Gastroesophageal sphincter (tissue), 4 donors: ENCODE results near the gene CENPN. TPM values are rescaled to one million over a fixed set of nuclear protein-coding genes. Genes with fewer than 3 reads are reported as not detected.

ENCODE experiments used
- ATAC-seq: fragments of 150-250 bp; one replicate; pipeline ENCODE4 v1.9.1; 2016; ENCODE audit warnings: mild to moderate bottlenecking, moderate library complexity
- H3K27ac ChIP-seq, 4 donors: fragments of 200-600 bp; sonication (generic) in 3 of 4; 1 replicate in 3 of 4; 2 replicates in 1 of 4; pipeline ENCODE4 v1.5.1; 2016 to 2019
- H3K27me3 ChIP-seq: fragments of 200-600 bp; sonication (generic); one replicate; pipeline ENCODE4 v1.5.1; 2019
- H3K36me3 ChIP-seq, 2 donors: fragments of 200-600 bp; sonication (generic); one replicate each; pipeline ENCODE4 v1.5.1; 2019; ENCODE audit warnings: control low read depth in 1 of 2
- H3K4me1 ChIP-seq, 3 donors: fragments of 200-600 bp; sonication (generic); 1 replicate in 2 of 3; 2 replicates in 1 of 3; pipeline ENCODE4 v1.5.1; 2016 to 2019; ENCODE audit warnings: control low read depth in 2 of 3
- H3K4me3 ChIP-seq, 2 donors: fragments of 200-600 bp; sonication (generic); one replicate each; pipeline ENCODE4 v1.5.1; 2019; ENCODE audit warnings: mild to moderate bottlenecking in 1 of 2, moderate library complexity in 1 of 2
- H3K9me3 ChIP-seq, 3 donors: fragments of 200-600 bp; sonication (generic); one replicate each; pipeline ENCODE4 v1.5.1; 2017 to 2019; ENCODE audit warnings: control low read depth in 2 of 3
- CTCF ChIP-seq, 4 experiments: fragments of 200-600 bp in 2 of 4; fragments of 450-650 bp in 2 of 4; sonication (generic) in 1 of 4; IDR thresholded peaks; one replicate each; pipeline ENCODE4 v1.5.1; 2017 to 2019; ENCODE audit warnings: antibody characterized with exemption in 4 of 4, mild to moderate bottlenecking in 2 of 4, moderate library complexity in 2 of 4
- EP300 ChIP-seq: sonication (generic); formaldehyde crosslinking; IDR thresholded peaks from one replicate; pipeline ENCODE4 v1.6.1; 2017; ENCODE audit warnings: antibody characterized with exemption, mild to moderate bottlenecking
- POLR2A ChIP-seq, 2 donors: fragments of 450-650 bp; IDR thresholded peaks; one replicate each; pipeline ENCODE4 v1.6.1; 2017; ENCODE audit warnings: antibody characterized with exemption in 2 of 2, mild to moderate bottlenecking in 2 of 2, moderate library complexity in 1 of 2
- POLR2AphosphoS5 ChIP-seq: sonication (generic); formaldehyde crosslinking; IDR thresholded peaks from one replicate; pipeline ENCODE4 v1.6.1; 2017; ENCODE audit warnings: antibody characterized with exemption
- WGBS, 2 donors: methylation state at CpG; one replicate each; pipeline ENCODE4 v1.1.5; 2018; ENCODE audit warnings: low coverage in 1 of 2; 5-methylcytosine and 5-hydroxymethylcytosine counted together
- total RNA-seq, 4 donors: library from RNA; depleted of rRNA; stranded (reverse); fragments of >200 nt; gene quantifications; one replicate each; pipeline ENCODE4 v1.1.0, GENCODE V29; 2016

The CENPN gene
- total RNA-seq, 4 donors from 2014 or later = 4.3 to 8.4 (median 6.5) TPM

DNA sequence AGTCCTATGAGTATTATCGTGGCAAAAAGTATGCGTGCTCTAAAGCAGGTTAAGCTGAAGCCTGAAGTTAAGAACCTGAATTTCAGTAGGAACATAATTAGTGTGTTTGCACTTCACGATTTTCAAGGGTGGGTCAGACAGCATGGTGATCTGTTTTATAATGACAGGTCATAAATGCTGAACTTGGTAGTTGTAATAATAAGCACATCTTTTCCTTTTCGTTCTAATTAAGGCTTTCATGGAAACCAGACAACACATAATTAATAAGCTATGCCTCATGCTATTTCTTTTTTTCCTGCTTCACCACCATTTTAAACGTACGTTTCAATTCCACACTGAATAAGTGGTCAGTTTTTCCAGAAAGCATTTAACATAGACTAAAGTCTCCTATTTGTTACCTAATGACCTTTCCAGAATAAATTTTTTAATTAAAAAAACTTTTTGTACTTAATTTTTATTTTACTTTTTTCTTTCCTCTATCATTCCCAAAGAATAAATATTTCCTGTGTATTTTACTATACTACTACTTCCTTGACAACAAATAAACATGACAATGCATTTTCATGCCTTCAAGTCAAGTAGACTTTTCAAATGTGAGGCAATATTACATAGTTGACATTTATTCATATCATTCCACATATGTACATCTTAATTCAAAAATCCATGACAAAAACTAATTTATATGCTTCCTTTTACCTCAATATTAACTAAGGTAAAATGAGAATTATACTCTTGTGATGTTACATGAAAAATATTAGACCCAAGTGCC is 22.7 kb upstream of the CENPN start:
- Histone ChIP-seq H3K4me3 (no peak overlapping the region), H3K4me1 (peaks cover 3 to 16% (median 3%) of the 10 kb centered on the region in 3 donors), H3K27ac (no peak overlapping the region), H3K36me3 (peaks cover 0 to 8% of the 10 kb centered on the region in 2 donors), H3K9me3 (no peaks in the 10 kb centered on the region), H3K27me3 (no peaks in the 10 kb centered on the region)
- no peak for TF ChIP-seq POLR2A (IDR thresholded peaks at IDR 0.05)
- no peak for TF ChIP-seq POLR2AphosphoS5
- TF ChIP-seq CTCF (IDR thresholded peaks at IDR 0.05) = no peak
- TF ChIP-seq EP300 = no peak
- ATAC-seq = no peak
- 81 to 86% methylated on average over 5 to 6 of the region's 6 CpGs for WGBS, 2 donors

DNA sequence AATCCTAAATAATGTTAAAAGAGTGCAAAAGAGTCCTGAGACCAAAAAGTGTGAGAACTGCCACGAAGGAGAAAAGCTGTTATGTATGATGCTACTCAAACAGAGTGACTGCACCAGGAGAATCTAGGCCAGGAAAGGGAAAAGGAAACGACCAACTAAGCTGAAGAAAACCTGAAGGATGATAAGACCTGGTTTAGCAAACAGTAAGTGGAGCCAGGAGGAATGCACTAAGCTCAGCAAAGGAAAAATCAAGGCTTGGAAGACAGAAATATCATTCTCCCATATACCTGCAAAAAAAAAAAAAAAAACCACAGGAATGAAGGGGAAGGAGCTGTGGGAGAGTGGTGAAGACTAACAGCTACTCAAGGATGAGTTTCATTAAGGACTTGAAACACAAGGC is 21.4 kb upstream of the CENPN start:
- no peaks in the 10 kb centered on the region for H3K27me3 ChIP-seq
- 33 to 62% methylated on average over 2 of the region's 2 CpGs for WGBS, 2 donors
- H3K4me1 ChIP-seq = peaks cover 3 to 14% (median 3%) of the 10 kb centered on the region in 3 donors
- no peak for TF ChIP-seq EP300
- no peak for TF ChIP-seq POLR2AphosphoS5
- no peak for TF ChIP-seq CTCF (IDR thresholded peaks at IDR 0.05)
- no peak for TF ChIP-seq POLR2A (IDR thresholded peaks at IDR 0.05)
- H3K36me3 ChIP-seq = no peaks in the 10 kb centered on the region
- no peaks in the 10 kb centered on the region for H3K9me3 ChIP-seq
- no peak for ATAC-seq
- no peak overlapping the region for H3K4me3 ChIP-seq
- H3K27ac ChIP-seq = no peak overlapping the region

DNA sequence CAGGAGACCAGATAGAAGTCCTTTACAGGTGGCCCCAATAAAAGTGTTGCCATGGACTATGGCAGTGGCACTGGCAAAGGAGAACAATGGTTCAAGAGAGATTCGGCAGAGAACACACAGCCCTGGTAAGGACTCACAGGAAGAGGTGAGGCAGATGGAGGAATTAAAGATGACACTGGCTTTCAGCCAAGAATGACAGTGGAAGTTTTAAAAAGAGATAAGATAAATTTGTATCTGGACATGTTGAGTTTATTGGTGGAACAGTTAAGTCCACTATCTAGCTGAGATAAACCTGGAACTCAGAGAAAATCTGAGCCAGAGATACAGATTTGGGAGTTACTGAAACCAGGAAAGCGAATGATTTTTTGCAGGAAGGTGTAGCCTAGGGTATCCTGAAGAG is 20.5 kb upstream of the CENPN start:
- no peak for TF ChIP-seq CTCF (IDR thresholded peaks at IDR 0.05)
- TF ChIP-seq EP300 = no peak
- TF ChIP-seq POLR2A (IDR thresholded peaks at IDR 0.05) = no peak
- no peak for TF ChIP-seq POLR2AphosphoS5
- H3K36me3 ChIP-seq = peaks cover 0 to 6% of the 10 kb centered on the region in 2 donors
- H3K9me3 ChIP-seq = no peaks in the 10 kb centered on the region
- 64 to 72% methylated on average over 2 of the region's 2 CpGs for WGBS, 2 donors
- no peak for ATAC-seq
- peaks cover 0 to 4% (median 0%) of the 10 kb centered on the region in 3 donors for H3K4me1 ChIP-seq
- H3K27me3 ChIP-seq = no peaks in the 10 kb centered on the region
- H3K27ac ChIP-seq = no peak overlapping the region
- H3K4me3 ChIP-seq = no peak overlapping the region

DNA sequence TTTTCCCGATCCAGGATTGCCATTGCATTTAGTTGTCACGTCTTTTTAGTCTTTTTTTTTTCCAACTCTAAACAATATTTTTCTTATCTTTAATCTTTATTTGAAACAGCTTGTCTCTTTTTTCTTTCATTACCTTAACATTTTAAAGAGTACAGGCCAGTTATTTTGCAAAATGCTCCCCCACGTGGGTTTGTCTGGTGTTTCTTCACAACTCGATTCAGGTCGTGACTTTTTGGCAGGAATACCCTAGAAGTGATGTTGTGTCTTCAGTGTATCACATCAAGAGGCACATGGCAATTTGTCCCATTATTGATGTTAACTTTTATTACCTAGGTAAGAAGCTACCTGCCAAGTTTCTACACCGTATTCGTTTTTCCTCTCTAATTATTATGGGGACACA is 18.3 kb upstream of the CENPN start:
- Histone ChIP-seq H3K27ac (no peak overlapping the region), H3K4me1 (peaks cover 0 to 9% (median 0%) of the 10 kb centered on the region in 3 donors), H3K9me3 (no peaks in the 10 kb centered on the region), H3K36me3 (peaks cover 0 to 7% of the 10 kb centered on the region in 2 donors), H3K4me3 (no peak overlapping the region), H3K27me3 (no peaks in the 10 kb centered on the region)
- TF ChIP-seq CTCF (IDR thresholded peaks at IDR 0.05) = no peak
- TF ChIP-seq POLR2AphosphoS5 = no peak
- no peak for TF ChIP-seq POLR2A (IDR thresholded peaks at IDR 0.05)
- no peak for TF ChIP-seq EP300
- ATAC-seq = no peak
- 69 to 72% methylated on average over 7 of the region's 7 CpGs for WGBS, 2 donors

DNA sequence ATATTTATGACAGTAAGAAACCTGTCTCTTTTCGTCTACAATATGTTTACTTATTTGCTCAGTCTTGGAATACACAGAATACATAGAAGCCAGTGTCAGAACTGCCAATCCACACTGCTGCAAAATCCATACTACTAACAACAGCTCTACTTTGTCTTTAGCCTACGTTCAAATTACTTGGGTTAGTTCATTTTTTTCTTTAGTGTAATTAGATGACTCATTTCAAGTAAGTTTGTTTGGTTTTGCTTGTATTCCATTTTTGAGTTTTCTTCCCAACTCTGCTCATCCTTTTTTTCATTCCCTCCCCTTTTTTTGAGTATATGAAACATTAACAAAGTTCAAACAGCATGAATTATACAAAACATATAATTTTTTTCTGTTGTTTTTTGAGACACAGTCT is 17.2 kb upstream of the CENPN start:
- H3K4me3 ChIP-seq = no peak overlapping the region
- H3K27ac ChIP-seq = no peak overlapping the region
- H3K4me1 ChIP-seq = peaks cover 0 to 9% (median 0%) of the 10 kb centered on the region in 3 donors
- no peaks in the 10 kb centered on the region for H3K27me3 ChIP-seq
- 58 to 68% methylated on average over 2 of the region's 2 CpGs for WGBS, 2 donors
- peaks cover 0 to 7% of the 10 kb centered on the region in 2 donors for H3K36me3 ChIP-seq
- no peaks in the 10 kb centered on the region for H3K9me3 ChIP-seq
- ATAC-seq = no peak
- TF ChIP-seq POLR2AphosphoS5 (no peak), CTCF (IDR thresholded peaks at IDR 0.05) (no peak), EP300 (no peak), POLR2A (IDR thresholded peaks at IDR 0.05) (no peak)
